ENCODE results near the gene CD74. TPM values are rescaled to one million over a fixed set of nuclear protein-coding genes. Genes with fewer than 3 reads are reported as not detected.
A peak's percentile ranks its signal among the peaks of the same experiment; 100 is the strongest.

The CD74 gene
- total RNA-seq, 1 experiment from 2014 or later: 19.5 TPM

DNA sequence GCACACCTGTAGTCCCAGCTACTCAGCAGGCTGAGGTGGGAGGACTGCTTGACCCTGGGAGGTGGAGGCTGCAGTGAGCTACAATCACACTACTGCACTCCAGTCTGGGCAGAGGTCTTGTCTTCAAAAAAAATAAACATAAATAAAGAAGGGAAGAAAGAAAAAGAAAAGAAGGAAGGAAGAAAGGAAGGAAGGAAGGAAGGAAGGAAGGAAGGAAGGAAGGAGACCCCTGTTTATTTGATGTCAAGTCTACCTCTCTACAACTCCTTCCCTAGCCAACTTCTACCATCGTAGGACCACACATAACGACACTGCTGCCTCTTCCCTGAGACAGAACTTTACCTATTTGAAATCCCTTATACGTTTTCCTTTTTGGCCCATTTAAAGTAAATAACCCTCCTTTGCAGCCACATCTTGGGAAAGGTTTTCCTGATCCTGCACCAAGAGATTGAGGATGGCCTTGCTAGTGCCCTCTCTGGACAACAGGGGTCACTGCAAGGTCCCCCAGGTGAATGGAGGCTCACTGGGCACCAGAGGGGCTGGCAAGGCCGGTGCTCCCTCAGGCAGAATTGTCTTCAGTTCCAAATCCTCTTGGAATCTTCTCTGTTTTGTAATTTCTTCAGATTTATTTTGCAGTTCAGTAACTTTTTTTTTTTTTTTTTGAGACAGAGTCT is 26.3 kb upstream of the CD74 start:
- Histone ChIP-seq H3K23ac (ENCODE audit: insufficient read length, low read depth, low read length) (no peak overlapping the region), H4K8ac (replicated peaks; ENCODE audit: insufficient read length, low read depth, low read length) (no peak overlapping the region), H3K79me1 (ENCODE audit: insufficient read depth, low read depth, low read length, poor library complexity, severe bottlenecking) (no peaks in the 10 kb centered on the region), H2BK5ac (ENCODE audit: insufficient read length, low read length) (no peak overlapping the region), H3K23me2 (ENCODE audit: insufficient read length, low read depth, low read length, poor library complexity, severe bottlenecking) (no peaks in the 10 kb centered on the region), H3K9ac (ENCODE audit: extremely low read depth, insufficient read length, low read length) (no peak overlapping the region), H3K9me3 (ENCODE audit: control insufficient read depth, low read depth, low read length) (no peaks in the 10 kb centered on the region), H2BK120ac (ENCODE audit: low read depth, low read length, poor library complexity, severe bottlenecking) (no peak overlapping the region), H3T11ph (ENCODE audit: low read length) (no peak overlapping the region), H4K5ac (ENCODE audit: insufficient read length, low read depth, low read length) (no peak overlapping the region), H3K4me2 (ENCODE audit: insufficient read depth, insufficient read length, low read length) (no peak overlapping the region), H3K4ac (ENCODE audit: low read depth, low read length) (no peak overlapping the region), H2BK12ac (ENCODE audit: insufficient read length, low read depth, low read length) (no peak overlapping the region), H4K91ac (ENCODE audit: insufficient read length, low read depth, low read length) (no peak overlapping the region), H2BK15ac (ENCODE audit: low read depth, low read length) (no peak overlapping the region), H3K4me1 (ENCODE audit: insufficient read depth, low read length) (no peaks in the 10 kb centered on the region), H4K20me1 (ENCODE audit: control insufficient read depth, insufficient read depth, insufficient read length) (no peaks in the 10 kb centered on the region), H3K27me3 (ENCODE audit: insufficient read depth, low read length) (no peaks in the 10 kb centered on the region), H2AFZ (ENCODE audit: low read length) (no peak overlapping the region), H2AK5ac (ENCODE audit: insufficient read length, low read length) (no peak overlapping the region), H3K56ac (ENCODE audit: insufficient read length, low read depth, low read length) (no peak overlapping the region), H3K14ac (ENCODE audit: insufficient read depth, low read length) (no peak overlapping the region), H3K79me2 (ENCODE audit: insufficient read depth, low read length) (no peaks in the 10 kb centered on the region), H3K27ac (ENCODE audit: insufficient read length, low read depth, low read length) (no peak overlapping the region), H3K18ac (ENCODE audit: insufficient read length, low read depth, low read length) (no peak overlapping the region), H2BK20ac (ENCODE audit: low read depth, low read length, poor library complexity, severe bottlenecking) (no peak overlapping the region)
- H3K27ac Mint-ChIP-seq: no peak overlapping the region; a peak in 1 of 7 replicates
- TF ChIP-seq, protein P1, sequence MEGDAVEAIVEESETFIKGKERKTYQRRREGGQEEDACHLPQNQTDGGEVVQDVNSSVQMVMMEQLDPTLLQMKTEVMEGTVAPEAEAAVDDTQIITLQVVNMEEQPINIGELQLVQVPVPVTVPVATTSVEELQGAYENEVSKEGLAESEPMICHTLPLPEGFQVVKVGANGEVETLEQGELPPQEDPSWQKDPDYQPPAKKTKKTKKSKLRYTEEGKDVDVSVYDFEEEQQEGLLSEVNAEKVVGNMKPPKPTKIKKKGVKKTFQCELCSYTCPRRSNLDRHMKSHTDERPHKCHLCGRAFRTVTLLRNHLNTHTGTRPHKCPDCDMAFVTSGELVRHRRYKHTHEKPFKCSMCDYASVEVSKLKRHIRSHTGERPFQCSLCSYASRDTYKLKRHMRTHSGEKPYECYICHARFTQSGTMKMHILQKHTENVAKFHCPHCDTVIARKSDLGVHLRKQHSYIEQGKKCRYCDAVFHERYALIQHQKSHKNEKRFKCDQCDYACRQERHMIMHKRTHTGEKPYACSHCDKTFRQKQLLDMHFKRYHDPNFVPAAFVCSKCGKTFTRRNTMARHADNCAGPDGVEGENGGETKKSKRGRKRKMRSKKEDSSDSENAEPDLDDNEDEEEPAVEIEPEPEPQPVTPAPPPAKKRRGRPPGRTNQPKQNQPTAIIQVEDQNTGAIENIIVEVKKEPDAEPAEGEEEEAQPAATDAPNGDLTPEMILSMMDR (conservative IDR thresholded peaks at IDR 0.05): peak; percentile 81
- H3K4me1 Mint-ChIP-seq: peaks cover 19 to 23% of the 10 kb centered on the region in 2 experiments
- WGBS (ENCODE audit: extremely low coverage, insufficient read length, low lambda C conversion rate): no CpG with 5 or more reads among the region's 4 CpGs
- peak; percentile 79 for DNase-seq
- no peak overlapping the region for H3K4me3 Mint-ChIP-seq
- peaks cover 9 to 11% (median 10%) of the 10 kb centered on the region in 3 experiments; a peak in 6 of 7 replicates for H3K36me3 Mint-ChIP-seq (ENCODE audit: insufficient read depth in 1 of 3, low read depth in 3 of 3)
- H3K27me3 Mint-ChIP-seq (ENCODE audit: low read depth): peaks cover 3% of the 10 kb centered on the region
- H3K9me3 Mint-ChIP-seq: no peaks in the 10 kb centered on the region
